ENCODE results near the gene TMEM18. TPM values are rescaled to one million over a fixed set of nuclear protein-coding genes. Genes with fewer than 3 reads are reported as not detected.

TMEM18 gene
- total and polyA plus RNA-seq, 2 experiments from 2014 or later = 15.0 to 41.9 TPM

DNA sequence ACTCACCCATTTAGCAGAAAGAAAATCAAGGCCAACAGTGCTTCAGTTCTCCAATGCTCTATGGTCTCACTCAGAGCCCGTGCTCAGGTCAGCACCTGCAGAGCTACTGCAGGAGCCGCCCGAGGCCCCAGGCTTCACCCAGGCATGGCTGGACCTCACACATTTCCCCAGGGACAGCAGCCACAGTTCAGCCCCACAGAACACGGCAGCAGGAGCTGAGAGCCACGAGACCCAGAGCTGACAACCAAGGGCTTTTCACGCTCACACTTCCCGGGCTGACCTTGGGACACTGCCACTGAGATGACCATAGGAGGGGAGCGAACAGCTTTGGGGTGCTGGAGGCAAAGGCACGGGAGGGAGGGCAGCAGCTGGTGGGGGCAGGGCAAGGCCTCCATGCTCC, 4.2 kb downstream of the TMEM18 start:
- no peak overlapping the region for H3K4me3 Mint-ChIP-seq
- ATAC-seq (no peak), DNase-seq (ENCODE audit: low spot score) (no peak)
- Histone ChIP-seq H3K4me2 (no peak overlapping the region), H4K20me1 (replicated peaks; ENCODE audit: insufficient read depth) (peaks cover 9% of the 10 kb centered on the region), H3K79me2 (replicated peaks; ENCODE audit: insufficient read depth) (peaks cover 31% of the 10 kb centered on the region), H3F3A (replicated peaks; ENCODE audit: low read depth) (no peaks in the 10 kb centered on the region), H3K4me3 (no peak overlapping the region), H3K36me3 (ENCODE audit: insufficient read depth) (no peaks in the 10 kb centered on the region; the same call in none of the 2 replicates), H3K4me1 (ENCODE audit: insufficient read depth) (peaks cover 8% of the 10 kb centered on the region), H3K27ac (ENCODE audit: low read depth) (no peak overlapping the region), H2AFZ (no peak overlapping the region), H3K27me3 (ENCODE audit: insufficient read depth) (no peaks in the 10 kb centered on the region), H3K9me2 (ENCODE audit: insufficient read depth) (no peaks in the 10 kb centered on the region)
- TF ChIP-seq, protein P1, sequence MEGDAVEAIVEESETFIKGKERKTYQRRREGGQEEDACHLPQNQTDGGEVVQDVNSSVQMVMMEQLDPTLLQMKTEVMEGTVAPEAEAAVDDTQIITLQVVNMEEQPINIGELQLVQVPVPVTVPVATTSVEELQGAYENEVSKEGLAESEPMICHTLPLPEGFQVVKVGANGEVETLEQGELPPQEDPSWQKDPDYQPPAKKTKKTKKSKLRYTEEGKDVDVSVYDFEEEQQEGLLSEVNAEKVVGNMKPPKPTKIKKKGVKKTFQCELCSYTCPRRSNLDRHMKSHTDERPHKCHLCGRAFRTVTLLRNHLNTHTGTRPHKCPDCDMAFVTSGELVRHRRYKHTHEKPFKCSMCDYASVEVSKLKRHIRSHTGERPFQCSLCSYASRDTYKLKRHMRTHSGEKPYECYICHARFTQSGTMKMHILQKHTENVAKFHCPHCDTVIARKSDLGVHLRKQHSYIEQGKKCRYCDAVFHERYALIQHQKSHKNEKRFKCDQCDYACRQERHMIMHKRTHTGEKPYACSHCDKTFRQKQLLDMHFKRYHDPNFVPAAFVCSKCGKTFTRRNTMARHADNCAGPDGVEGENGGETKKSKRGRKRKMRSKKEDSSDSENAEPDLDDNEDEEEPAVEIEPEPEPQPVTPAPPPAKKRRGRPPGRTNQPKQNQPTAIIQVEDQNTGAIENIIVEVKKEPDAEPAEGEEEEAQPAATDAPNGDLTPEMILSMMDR (conservative IDR thresholded peaks at IDR 0.05; ENCODE audit: low read depth in 2 of 2) = no peak
- TF ChIP-seq, protein P2, sequence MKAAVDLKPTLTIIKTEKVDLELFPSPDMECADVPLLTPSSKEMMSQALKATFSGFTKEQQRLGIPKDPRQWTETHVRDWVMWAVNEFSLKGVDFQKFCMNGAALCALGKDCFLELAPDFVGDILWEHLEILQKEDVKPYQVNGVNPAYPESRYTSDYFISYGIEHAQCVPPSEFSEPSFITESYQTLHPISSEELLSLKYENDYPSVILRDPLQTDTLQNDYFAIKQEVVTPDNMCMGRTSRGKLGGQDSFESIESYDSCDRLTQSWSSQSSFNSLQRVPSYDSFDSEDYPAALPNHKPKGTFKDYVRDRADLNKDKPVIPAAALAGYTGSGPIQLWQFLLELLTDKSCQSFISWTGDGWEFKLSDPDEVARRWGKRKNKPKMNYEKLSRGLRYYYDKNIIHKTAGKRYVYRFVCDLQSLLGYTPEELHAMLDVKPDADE (IDR thresholded peaks at IDR 0.05) = no peak
- TF ChIP-seq STAT1 (IDR thresholded peaks at IDR 0.05; ENCODE audit: unreplicated experiment) = no peak
- TF ChIP-seq, protein P3, sequence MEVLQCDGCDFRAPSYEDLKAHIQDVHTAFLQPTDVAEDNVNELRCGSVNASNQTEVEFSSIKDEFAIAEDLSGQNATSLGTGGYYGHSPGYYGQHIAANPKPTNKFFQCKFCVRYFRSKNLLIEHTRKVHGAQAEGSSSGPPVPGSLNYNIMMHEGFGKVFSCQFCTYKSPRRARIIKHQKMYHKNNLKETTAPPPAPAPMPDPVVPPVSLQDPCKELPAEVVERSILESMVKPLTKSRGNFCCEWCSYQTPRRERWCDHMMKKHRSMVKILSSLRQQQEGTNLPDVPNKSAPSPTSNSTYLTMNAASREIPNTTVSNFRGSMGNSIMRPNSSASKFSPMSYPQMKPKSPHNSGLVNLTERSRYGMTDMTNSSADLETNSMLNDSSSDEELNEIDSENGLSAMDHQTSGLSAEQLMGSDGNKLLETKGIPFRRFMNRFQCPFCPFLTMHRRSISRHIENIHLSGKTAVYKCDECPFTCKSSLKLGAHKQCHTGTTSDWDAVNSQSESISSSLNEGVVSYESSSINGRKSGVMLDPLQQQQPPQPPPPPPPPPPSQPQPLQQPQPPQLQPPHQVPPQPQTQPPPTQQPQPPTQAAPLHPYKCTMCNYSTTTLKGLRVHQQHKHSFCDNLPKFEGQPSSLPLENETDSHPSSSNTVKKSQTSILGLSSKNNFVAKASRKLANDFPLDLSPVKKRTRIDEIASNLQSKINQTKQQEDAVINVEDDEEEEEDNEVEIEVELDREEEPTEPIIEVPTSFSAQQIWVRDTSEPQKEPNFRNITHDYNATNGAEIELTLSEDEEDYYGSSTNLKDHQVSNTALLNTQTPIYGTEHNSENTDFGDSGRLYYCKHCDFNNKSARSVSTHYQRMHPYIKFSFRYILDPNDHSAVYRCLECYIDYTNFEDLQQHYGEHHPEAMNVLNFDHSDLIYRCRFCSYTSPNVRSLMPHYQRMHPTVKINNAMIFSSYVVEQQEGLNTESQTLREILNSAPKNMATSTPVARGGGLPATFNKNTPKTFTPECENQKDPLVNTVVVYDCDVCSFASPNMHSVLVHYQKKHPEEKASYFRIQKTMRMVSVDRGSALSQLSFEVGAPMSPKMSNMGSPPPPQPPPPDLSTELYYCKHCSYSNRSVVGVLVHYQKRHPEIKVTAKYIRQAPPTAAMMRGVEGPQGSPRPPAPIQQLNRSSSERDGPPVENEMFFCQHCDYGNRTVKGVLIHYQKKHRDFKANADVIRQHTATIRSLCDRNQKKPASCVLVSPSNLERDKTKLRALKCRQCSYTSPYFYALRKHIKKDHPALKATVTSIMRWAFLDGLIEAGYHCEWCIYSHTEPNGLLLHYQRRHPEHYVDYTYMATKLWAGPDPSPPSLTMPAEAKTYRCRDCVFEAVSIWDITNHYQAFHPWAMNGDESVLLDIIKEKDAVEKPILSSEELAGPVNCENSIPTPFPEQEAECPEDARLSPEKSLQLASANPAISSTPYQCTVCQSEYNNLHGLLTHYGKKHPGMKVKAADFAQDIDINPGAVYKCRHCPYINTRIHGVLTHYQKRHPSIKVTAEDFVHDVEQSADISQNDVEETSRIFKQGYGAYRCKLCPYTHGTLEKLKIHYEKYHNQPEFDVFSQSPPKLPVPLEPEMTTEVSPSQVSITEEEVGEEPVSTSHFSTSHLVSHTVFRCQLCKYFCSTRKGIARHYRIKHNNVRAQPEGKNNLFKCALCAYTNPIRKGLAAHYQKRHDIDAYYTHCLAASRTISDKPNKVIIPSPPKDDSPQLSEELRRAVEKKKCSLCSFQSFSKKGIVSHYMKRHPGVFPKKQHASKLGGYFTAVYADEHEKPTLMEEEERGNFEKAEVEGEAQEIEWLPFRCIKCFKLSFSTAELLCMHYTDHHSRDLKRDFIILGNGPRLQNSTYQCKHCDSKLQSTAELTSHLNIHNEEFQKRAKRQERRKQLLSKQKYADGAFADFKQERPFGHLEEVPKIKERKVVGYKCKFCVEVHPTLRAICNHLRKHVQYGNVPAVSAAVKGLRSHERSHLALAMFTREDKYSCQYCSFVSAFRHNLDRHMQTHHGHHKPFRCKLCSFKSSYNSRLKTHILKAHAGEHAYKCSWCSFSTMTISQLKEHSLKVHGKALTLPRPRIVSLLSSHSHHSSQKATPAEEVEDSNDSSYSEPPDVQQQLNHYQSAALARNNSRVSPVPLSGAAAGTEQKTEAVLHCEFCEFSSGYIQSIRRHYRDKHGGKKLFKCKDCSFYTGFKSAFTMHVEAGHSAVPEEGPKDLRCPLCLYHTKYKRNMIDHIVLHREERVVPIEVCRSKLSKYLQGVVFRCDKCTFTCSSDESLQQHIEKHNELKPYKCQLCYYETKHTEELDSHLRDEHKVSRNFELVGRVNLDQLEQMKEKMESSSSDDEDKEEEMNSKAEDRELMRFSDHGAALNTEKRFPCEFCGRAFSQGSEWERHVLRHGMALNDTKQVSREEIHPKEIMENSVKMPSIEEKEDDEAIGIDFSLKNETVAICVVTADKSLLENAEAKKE (CRISPR knock-in tag; IDR thresholded peaks at IDR 0.05) = no peak
- no peak for TF ChIP-seq ZNF114 (CRISPR knock-in tag; IDR thresholded peaks at IDR 0.05)
- TF ChIP-seq, protein P4, sequence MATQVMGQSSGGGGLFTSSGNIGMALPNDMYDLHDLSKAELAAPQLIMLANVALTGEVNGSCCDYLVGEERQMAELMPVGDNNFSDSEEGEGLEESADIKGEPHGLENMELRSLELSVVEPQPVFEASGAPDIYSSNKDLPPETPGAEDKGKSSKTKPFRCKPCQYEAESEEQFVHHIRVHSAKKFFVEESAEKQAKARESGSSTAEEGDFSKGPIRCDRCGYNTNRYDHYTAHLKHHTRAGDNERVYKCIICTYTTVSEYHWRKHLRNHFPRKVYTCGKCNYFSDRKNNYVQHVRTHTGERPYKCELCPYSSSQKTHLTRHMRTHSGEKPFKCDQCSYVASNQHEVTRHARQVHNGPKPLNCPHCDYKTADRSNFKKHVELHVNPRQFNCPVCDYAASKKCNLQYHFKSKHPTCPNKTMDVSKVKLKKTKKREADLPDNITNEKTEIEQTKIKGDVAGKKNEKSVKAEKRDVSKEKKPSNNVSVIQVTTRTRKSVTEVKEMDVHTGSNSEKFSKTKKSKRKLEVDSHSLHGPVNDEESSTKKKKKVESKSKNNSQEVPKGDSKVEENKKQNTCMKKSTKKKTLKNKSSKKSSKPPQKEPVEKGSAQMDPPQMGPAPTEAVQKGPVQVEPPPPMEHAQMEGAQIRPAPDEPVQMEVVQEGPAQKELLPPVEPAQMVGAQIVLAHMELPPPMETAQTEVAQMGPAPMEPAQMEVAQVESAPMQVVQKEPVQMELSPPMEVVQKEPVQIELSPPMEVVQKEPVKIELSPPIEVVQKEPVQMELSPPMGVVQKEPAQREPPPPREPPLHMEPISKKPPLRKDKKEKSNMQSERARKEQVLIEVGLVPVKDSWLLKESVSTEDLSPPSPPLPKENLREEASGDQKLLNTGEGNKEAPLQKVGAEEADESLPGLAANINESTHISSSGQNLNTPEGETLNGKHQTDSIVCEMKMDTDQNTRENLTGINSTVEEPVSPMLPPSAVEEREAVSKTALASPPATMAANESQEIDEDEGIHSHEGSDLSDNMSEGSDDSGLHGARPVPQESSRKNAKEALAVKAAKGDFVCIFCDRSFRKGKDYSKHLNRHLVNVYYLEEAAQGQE (IDR thresholded peaks at IDR 0.05; ENCODE audit: unreplicated experiment) = no peak
- no peak for TF ChIP-seq JUNB (IDR thresholded peaks at IDR 0.05; ENCODE audit: unreplicated experiment)
- TF ChIP-seq POLR2AphosphoS5 (IDR thresholded peaks at IDR 0.05; ENCODE audit: low read depth) = no peak
- no peak for TF ChIP-seq CREB1 (CRISPR knock-in tag; IDR thresholded peaks at IDR 0.05; ENCODE audit: low read depth)
- peaks cover 44% of the 10 kb centered on the region for H3K36me3 Mint-ChIP-seq (ENCODE audit: low read depth)
- H3K4me1 Mint-ChIP-seq = peaks cover 39% of the 10 kb centered on the region
- peaks cover 9% of the 10 kb centered on the region for H3K27me3 Mint-ChIP-seq (ENCODE audit: insufficient read depth, low read depth, poor library complexity)
- no peaks in the 10 kb centered on the region for H3K9me3 Mint-ChIP-seq
- H3K27ac Mint-ChIP-seq = no peak overlapping the region; the same call in 1 of the 2 replicates
